ENCODE results near the gene ATP2C1.

- TF ChIP-seq CTCF (IDR thresholded peaks at IDR 0.05) (no peak), POLR2AphosphoS5 (IDR thresholded peaks at IDR 0.05; ENCODE audit: insufficient read depth in 1 of 2, low read depth in 1 of 2) (no peak)
These were observed 10.6 kb downstream of the ATP2C1 start for GRCh38 chr3:130904491-130904890.
